ENCODE measurements around the gene CSNK1G2.

CSNK1G2 gene

DNA sequence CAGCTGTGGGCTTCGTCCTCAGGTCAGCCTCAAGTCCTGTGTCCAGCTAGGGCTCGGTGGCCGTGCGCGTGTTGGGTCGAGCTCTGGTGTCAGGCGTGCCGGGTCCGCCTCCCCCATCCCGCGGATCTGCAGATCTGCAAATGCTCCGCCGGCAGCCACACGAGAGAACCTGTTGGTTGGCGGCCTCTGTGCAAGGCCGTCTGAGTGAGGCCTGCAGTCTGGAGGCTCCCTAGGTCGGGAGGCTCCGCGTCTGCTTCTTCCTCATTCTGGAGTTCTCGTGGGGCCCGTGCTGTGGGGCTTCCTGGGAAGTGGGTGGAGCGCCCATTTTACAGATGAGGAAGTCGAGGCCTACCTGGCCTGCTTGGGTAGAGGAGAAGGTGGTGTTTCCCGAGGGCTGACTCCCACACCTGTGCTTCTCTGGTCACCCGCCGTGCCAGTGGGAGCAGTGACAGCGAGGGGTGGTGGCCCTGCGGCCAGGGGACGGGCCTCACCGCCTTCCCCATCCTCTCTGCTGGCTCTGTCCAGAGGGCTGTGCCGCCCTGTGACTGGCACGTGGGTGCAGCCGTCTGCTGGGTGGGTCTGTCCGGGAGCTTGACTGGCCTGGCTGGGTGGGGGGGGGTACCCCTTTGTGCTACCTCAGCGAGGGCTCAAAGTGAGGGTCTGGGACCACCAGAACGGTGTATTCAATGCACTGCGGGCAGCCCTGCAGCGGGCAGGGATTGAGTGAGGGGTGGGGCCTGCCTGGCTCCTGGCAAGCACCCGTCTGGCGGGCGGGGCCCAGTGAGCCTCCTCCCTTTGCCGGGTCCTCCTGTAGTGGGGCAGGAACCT, 3.3 kb downstream of the CSNK1G2 start:
- no peak for DNase-seq (ENCODE audit: low spot score)

DNA sequence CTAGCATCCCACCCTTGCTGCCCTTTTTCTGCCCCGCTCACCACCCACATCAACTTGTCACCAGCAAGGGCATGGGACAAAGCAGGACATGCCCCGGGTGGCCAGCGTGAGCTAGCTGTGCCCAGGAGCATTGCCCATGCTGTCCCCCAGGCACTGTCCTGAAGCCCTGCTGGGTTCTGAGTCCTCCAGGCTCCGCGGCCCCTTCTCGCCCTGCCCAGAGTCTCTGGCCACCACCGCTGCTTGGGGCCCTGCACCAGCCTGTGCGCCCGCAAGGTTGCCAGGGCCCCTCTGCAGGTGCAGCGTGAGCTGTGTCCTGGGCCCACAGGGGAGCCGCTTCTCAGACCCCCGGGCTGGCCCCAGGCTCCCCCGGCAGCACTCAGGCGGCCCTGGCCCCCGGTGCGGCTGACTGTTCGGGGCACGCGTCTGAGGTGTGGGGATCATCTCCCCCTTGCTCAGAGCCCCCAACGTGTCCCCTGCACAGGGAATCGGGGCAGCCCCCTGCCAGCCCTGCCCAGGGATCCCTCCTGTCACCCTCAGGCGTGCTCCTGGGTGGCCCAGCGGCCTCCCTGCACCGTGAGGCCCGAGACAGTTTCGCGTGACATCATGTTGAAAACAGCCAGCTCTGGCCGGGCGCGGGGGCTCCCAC, 4.1 kb downstream of the CSNK1G2 start:
- DNase-seq (ENCODE audit: low spot score): no peak

- peak; percentile 37 for DNase-seq (ENCODE audit: low spot score)
Observed at GRCh38 chr19:1945899-1946298, 4.9 kb downstream of the CSNK1G2 start.

DNA sequence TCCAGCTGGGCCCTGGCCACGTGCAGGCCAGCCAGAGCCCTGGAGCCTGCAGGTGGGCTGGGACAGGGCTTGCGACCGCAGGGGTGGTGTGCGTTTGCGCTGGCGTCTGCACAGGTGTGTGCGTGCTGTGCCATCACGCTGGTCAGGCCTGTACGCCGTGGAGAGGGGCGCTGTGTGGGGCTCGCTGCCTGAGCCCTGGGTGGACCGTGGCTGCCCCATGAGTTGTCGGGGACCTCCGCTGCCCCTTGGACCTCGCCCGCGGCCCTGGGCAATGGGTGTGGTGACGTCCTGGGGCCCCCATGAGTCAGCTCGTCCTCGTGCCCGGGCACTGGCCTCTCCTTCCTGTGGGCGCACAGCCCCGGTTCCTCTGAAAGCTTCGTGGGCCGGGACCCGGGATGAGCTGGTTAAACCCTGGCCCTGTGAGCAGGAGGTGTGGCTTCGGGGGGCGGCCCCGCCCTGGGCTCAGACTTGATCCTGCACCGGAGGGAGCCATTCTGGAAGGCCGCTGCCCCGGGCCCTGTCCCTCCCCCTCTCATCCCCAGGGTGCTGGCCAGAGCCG, 6.8 kb downstream of the CSNK1G2 start:
- DNase-seq (ENCODE audit: low spot score): no peak

DNA sequence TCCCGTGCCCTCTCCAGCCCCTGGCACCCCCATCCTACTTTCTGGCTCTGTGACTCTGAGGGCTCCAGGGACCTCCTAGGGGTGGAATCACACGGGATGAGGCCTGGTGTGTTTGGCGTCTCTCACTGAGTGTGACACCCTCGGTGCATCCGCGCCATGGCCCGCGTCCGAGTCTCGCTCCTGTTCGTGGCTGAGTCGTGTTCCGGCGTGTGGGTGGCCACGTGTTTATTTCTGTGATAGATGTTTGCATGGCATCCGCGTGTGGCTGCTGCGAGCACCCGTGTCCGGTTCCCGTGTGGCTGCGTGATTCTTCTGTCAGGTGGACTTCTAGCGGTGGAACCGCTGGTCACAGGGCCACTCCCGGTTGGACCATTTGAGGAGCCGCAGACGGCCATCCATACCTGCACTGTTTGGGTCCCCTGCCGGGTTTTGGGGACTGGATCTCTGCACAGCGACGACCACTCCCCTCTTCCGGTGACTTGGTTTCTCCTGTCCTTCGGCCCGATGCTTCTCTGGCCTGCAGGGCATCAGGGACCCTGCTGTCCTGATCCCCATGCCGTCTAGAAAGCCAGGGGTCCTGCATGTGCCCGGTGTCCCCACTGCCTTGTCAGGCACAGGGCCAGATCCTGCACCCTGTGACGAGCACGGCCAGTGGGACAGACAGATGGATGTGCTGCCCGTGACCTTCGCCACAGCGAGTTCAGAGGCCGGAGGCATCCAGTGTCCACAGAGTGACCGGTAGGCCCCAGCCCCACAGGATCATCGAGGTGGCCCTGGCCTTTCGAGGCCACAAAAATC, 8.5 kb downstream of the CSNK1G2 start:
- no peak for DNase-seq (ENCODE audit: low spot score)

DNA sequence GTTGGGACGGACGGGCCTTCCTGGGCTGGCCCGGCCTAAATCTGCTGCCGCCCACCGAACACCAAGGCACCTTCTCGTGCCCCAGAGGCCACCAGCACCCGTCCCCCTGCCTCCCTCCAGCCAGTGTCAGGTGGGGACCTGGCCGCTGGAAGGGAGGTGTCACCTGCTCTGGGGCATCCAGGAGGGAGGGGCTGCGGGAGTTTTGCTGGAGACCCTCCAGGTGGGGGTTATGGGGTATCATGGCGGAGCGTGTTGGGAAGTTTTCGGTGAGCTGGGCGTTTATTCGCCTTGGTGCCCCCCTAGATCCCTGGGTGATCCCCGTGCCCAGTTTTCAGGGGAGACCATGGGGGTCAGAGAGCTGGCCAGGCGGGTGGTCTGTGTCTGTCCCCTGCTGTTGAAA, 9.7 kb downstream of the CSNK1G2 start:
- DNase-seq (ENCODE audit: low spot score): no peak

GRCh38 chr19:1952635-1953034, 11.7 kb downstream of the CSNK1G2 start:
- DNase-seq (ENCODE audit: low spot score): peak; percentile 26

GRCh38 chr19:1953037-1953436, 12.1 kb downstream of the CSNK1G2 start:
- DNase-seq (ENCODE audit: low spot score): no peak

DNA sequence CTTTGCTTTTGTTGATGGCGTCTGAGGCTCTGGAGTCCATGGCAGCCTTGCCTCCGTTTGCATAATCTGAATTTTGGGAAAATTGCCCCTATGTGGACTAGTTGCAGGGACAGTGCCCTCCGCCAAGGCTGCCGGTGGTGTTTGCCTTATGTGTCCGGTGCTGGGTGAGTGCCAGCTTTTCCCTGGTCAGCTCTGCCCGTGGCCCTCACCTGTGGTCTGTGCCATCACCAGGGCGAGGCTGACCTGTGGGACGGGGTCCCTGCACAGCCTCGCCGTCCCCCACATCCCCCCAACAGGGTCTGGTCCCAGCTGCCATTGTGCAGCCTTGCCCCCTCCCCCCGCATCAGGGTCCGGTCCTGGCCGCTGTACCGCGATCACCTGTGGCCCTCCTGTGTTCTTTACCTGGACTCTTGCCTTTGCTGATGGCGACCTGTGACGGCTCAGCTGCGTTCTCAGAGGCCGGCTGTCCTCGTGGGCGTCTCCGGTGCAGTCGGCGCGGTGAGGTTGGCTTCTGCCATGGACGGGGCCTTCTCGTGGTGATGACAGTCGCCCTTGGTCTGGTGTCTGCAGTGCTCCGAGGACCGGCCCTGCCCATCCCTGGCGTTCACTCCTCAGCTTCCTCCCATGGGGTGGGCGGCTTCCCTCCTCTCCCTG, 12.6 kb downstream of the CSNK1G2 start:
- no peak for DNase-seq (ENCODE audit: low spot score)

- no peak for DNase-seq (ENCODE audit: low spot score)
Observed at GRCh38 chr19:1954532-1954933, 13.6 kb downstream of the CSNK1G2 start.

DNA sequence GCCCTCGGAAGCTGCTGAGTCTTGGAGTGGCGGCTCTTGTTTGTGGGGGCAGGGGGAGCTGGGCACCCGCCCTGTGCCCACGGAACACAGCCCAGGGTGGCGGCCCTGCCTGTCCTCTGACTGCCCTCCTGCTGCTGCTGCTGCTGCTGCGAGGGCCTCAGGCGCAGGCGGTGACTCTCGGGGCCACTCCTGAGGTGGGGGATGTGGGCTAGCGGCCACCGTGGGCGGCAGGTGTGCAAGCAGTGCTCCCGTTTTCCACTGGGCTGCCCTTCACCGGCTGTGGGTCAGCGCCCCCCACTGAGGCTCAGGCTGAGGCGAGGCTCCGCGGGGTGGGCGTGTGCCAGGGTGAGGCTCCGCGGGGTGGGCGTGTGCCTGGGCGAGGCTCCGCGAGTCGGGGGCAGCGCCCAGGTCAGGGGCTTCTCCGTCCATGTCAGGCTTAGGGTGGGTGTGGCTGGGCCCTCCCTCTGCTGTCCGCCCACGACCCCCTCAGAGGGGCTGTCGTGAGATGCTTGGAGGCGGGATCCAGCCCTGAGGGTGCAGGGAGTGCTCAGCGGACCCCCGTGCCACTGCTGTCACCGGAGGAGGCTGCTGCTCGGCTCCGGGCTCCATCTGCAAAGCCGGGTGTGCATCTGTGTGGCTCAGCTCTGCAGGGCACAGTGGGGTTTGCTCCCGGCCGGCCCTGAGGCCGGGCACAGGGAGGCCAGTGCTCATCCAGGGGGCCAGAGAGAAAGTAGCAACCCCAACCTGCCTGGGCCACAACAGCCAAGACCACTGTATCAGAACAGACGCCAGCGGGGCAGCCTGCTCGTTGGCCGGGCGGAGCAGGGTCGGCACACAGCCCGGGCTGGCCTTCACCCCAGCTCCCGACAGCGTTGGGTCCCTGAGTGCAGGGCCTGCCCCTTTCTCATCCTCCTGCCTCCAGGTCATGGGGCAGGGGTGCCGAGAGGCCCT, 14.5 kb downstream of the CSNK1G2 start:
- DNase-seq (ENCODE audit: low spot score): no peak

GRCh38 chr19:1956122-1956494, 15.1 kb downstream of the CSNK1G2 start:
- DNase-seq (ENCODE audit: low spot score): no peak

DNA sequence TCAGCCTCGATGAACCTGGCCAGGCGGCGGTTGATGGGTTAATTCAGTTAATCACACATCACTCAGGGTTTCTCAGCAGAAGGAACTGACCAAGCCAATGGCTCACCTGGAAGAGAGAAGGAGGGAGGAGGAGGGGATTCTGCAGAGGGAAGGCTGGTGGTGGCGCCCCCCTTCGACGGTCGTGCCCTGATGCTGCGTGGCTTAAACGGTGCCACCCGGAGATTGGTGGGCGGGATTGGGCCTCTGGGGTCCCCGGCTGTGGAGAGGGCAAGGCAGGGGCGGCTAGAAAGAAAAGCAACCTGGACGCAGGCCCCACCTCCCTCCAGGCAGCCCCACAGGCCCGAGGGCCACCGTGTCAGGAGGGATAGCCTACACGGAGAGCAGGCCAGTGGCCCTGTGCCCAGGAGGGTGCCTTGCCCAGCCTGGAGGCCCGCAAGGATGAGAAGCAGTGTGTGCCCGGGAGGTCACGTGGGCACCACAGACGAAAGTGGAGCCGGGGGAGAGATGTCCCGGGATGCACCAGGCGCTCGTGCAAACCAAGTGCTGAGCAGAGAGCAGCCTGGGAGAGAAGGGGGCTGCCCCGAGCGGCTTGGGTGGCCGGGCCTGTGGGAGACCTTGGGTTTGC, 16.0 kb downstream of the CSNK1G2 start:
- DNase-seq (ENCODE audit: low spot score): no peak

- no peak for DNase-seq (ENCODE audit: low spot score)
Observed at GRCh38 chr19:1957562-1958248, 16.7 kb downstream of the CSNK1G2 start.

DNA sequence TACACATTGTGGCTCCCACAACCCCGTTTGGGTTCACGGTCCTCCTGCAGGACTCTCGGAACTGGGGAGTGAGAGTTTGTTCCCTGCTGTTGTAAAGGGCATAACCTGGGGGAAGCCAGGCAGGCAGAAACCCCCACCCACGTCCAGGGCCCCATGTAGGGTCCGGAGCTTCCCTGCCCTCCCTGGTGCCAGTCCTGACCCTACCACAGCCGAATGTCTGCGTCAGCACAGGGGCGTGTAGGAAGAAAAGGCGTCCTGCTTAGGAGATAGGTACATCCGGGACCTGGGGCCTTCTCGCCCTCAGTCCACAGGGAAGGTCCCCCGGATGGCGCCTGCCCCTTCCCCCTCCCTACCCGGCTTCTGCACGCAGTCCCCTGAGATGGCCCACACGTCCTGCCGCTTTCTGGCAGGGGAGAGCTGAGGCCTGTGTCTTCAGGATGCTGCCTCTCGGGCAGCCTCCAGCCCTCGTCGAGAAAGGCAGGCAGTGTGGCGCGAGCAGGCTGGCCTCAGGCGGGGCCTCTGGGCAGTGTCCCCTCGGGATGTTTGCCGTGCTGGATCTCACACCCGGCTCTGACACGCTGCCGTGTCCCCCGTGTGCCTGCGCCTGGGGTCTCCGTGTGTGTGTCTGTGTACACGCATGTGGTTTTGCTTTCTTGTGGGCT, 19.1 kb downstream of the CSNK1G2 start:
- DNase-seq (ENCODE audit: low spot score): no peak

DNA sequence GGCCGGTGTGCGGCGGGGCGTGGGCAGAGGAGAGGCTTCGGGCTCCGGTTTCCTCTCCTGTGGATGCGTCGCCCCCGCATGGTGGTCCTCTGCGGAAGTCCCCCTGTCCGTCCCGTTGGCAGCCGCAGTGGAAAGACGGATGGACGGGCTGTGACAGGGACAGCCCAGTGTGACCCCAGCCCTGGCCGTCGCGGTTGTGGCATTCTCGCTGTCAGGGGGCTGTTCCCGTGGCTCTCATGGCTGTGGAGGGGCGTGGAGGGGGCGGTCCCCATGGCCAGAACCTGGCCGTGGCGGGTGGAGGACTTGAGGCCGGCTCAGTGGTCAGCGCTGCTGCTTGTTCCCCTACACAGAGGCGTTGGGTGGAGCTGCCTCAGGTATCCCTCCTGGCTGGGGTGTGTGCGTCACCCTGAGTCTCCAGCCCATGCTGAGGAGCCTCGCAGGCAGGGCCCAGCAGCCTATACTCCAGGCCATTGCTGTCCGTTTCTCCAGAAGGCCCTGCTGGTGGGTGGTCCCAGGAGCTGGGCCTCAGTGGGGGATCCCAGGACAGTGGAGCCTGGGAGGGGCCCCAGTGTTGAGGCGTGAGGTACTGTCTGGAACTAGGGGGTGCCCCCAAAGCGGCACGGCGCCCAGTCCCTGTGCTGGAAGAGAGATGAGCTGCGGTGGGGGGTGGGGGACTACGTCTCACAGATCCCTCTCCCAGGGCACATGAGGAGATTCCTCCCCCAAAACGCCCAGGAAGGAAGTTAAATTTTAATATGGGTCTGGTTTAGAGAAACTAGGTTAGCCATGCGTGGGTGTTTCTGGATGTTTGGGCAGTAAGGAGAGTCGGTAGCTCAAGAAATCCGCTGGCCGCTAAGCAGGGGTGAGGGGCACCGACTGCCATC, 20.3 kb downstream of the CSNK1G2 start:
- no peak for DNase-seq (ENCODE audit: low spot score)

DNA sequence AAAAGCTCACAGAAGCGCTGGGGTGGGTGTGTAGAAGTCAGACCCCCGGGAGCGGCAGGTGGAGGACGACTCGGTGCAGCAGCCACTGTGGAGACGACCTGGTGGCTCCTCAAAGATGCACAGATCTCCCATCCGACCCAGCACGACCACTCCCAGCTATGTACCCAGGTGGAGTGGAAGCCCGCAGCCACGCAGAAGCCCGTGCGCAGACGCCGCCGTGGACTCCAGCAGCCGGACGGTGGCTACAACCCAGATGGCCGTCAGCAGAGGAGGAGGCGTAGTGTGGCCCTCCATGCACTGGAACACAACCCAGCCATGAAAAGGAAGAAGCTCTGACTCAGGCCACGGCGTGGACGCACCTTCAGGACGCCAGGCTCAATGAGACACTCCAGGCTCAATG, 21.7 kb downstream of the CSNK1G2 start:
- DNase-seq (ENCODE audit: low spot score): no peak

- no peak for DNase-seq (ENCODE audit: low spot score)
Observed at GRCh38 chr19:1967087-1967608, 26.2 kb downstream of the CSNK1G2 start.

Measured in hematopoietic multipotent progenitor cell treated with erythropoietin and hydrocortisone succinate and interleukin-3 and kit ligand, for 15 days (in vitro differentiated cells).